HEK293 (cell line): Measurements from ENCODE around the gene PEPD.

Experiments
- CTCF ChIA-PET: fragments of 350-600 bp; formaldehyde crosslinking; extraction: SDS; loops from one replicate; lab custom pipeline; 2021; ENCODE audit warnings: antibody characterized with exemption; lab: Yijun Ruan, JAX
- POLR2A ChIA-PET: fragments of 300-600 bp; formaldehyde crosslinking; extraction: SDS; loops from one replicate; lab custom pipeline; 2020; ENCODE audit warnings: antibody characterized with exemption, inconsistent platforms; lab: Yijun Ruan, JAX
- H3K27ac ChIP-seq: fragments of 200-500 bp; sonication (Bioruptor generic); 2 replicates; pipeline ENCODE4 v1.5.1; 2014; ENCODE audit warnings: low read depth, low read length, control low read depth, inconsistent platforms; ENCODE audit errors: extremely low read depth
- H3K36me3 ChIP-seq, 2 experiments: fragments of 200-500 bp in 1 of 2; sonication (Bioruptor generic) in 1 of 2; 1 replicate in 1 of 2; 2 replicates in 1 of 2; pipeline ENCODE4 v1.5.1; 2014 to 2017; ENCODE audit warnings: inconsistent platforms in 2 of 2, low read length in 2 of 2; ENCODE audit not compliant: control insufficient read depth in 2 of 2, insufficient read depth in 1 of 2
- H3K4me1 ChIP-seq: fragments of 200-500 bp; sonication (Bioruptor generic); 2 replicates; pipeline ENCODE4 v1.5.1; 2014; ENCODE audit warnings: mild to moderate bottlenecking, low read length, inconsistent platforms; ENCODE audit not compliant: control insufficient read depth, insufficient read depth
- H3K4me3 ChIP-seq: 2 replicates; pipeline ENCODE4 v1.5.1; 2011; ENCODE audit warnings: low read depth, mild to moderate bottlenecking, control low read depth, low read length, moderate library complexity
- H3K9me3 ChIP-seq: fragments of 200-500 bp; sonication (Bioruptor generic); 2 replicates; pipeline ENCODE4 v1.5.1; 2014; ENCODE audit warnings: low read depth, low read length, inconsistent platforms; ENCODE audit not compliant: control insufficient read depth, insufficient read depth
- PBX3 ChIP-seq: sonication (generic); formaldehyde crosslinking; IDR thresholded peaks from 2 replicates; pipeline ENCODE4 v1.8.1; 2022; ENCODE audit warnings: mild to moderate bottlenecking, moderate library complexity, missing genetic modification reagents
- SETDB1 ChIP-seq: IDR thresholded peaks from one replicate; pipeline ENCODE4 v1.6.1; 2017; ENCODE audit warnings: mild to moderate bottlenecking, low read length, moderate library complexity, mixed read lengths; ENCODE audit not compliant: insufficient read length
- ZBTB10 ChIP-seq: fragments of 450-650 bp; formaldehyde crosslinking; IDR thresholded peaks from 2 replicates; pipeline ENCODE4 v1.5.1; 2016; ENCODE audit warnings: missing biosample characterization, missing genetic modification characterization
- ZBTB48 ChIP-seq: fragments of 450-650 bp; formaldehyde crosslinking; IDR thresholded peaks from 2 replicates; pipeline ENCODE4 v1.5.1; 2016; ENCODE audit warnings: missing biosample characterization, missing genetic modification characterization
- ZEB2 ChIP-seq: fragments of 450-650 bp; formaldehyde crosslinking; IDR thresholded peaks from 2 replicates; pipeline ENCODE4 v1.5.1; 2016; ENCODE audit warnings: missing biosample characterization, missing genetic modification characterization
- ZFHX2 ChIP-seq: fragments of 450-650 bp; formaldehyde crosslinking; conservative IDR thresholded peaks from 2 replicates; pipeline ENCODE4 v1.5.1; 2016; ENCODE audit warnings: missing biosample characterization, missing genetic modification characterization
- ZNF133 ChIP-seq: fragments of 450-650 bp; formaldehyde crosslinking; IDR thresholded peaks from 2 replicates; pipeline ENCODE4 v1.5.1; 2016; ENCODE audit warnings: missing biosample characterization, missing genetic modification characterization
- ZNF157 ChIP-seq: fragments of 450-650 bp; formaldehyde crosslinking; IDR thresholded peaks from 2 replicates; pipeline ENCODE4 v1.5.1; 2016; ENCODE audit warnings: missing biosample characterization, missing genetic modification characterization
- ZNF214 ChIP-seq: fragments of 450-650 bp; formaldehyde crosslinking; IDR thresholded peaks from 2 replicates; pipeline ENCODE4 v1.5.1; 2017; ENCODE audit warnings: missing biosample characterization, mild to moderate bottlenecking, missing genetic modification characterization, borderline replicate concordance
- ZNF426 ChIP-seq: fragments of 450-650 bp; formaldehyde crosslinking; IDR thresholded peaks from 2 replicates; pipeline ENCODE4 v1.5.1; 2017; ENCODE audit warnings: missing biosample characterization, missing genetic modification characterization, mild to moderate bottlenecking, inconsistent platforms, moderate library complexity
- ZNF433 ChIP-seq: fragments of 450-650 bp; formaldehyde crosslinking; IDR thresholded peaks from 2 replicates; pipeline ENCODE4 v1.5.1; 2016; ENCODE audit warnings: missing biosample characterization, missing genetic modification characterization, low read depth
- ZNF518A ChIP-seq: fragments of 450-650 bp; formaldehyde crosslinking; conservative IDR thresholded peaks from 2 replicates; pipeline ENCODE4 v1.5.1; 2016; ENCODE audit warnings: low read depth, missing biosample characterization, missing genetic modification characterization
- ZNF701 ChIP-seq: fragments of 450-650 bp; formaldehyde crosslinking; IDR thresholded peaks from 2 replicates; pipeline ENCODE4 v1.5.1; 2016; ENCODE audit warnings: missing biosample characterization, missing genetic modification characterization
- ZNF707 ChIP-seq: fragments of 450-650 bp; formaldehyde crosslinking; IDR thresholded peaks from 2 replicates; pipeline ENCODE4 v1.5.1; 2016; ENCODE audit warnings: missing biosample characterization, missing genetic modification characterization
- ZNF791 ChIP-seq: fragments of 450-650 bp; formaldehyde crosslinking; IDR thresholded peaks from 2 replicates; pipeline ENCODE4 v1.5.1; 2016; ENCODE audit warnings: missing biosample characterization, missing genetic modification characterization

The PEPD gene

GRCh38 chr19:33449799-33450198, 71.8 kb downstream of the PEPD start:
- ChIA-PET CTCF (interaction anchor here (1.3 to 4.8 kb wide), 2 partner anchors 18 to 33 kb away, joined by 8 to 21 read pairs; no protein-coding TSS in a partner anchor), POLR2A (no interaction called here)
- no peak for TF ChIP-seq ZNF426 (tag by site-specific recombination)
- no peak for TF ChIP-seq ZEB2 (tag by site-specific recombination)
- TF ChIP-seq SETDB1 = no peak
- no peak for TF ChIP-seq ZNF214 (tag by site-specific recombination)
- TF ChIP-seq ZNF701 = no peak

GRCh38 chr19:33448159-33448516, 73.5 kb downstream of the PEPD start:
- POLR2A ChIA-PET = no interaction called here
- Histone ChIP-seq H3K4me3 (no peak overlapping the region), H3K36me3 (peaks cover 0 to 4% of the 10 kb centered on the region in 2 experiments; a peak in 1 of 3 replicates), H3K4me1 (no peaks in the 10 kb centered on the region), H3K27ac (no peak overlapping the region), H3K9me3 (no peaks in the 10 kb centered on the region)
- CTCF ChIA-PET = interaction anchor here (0.7 to 4.8 kb wide), 6 partner anchors 10 to 1264 kb away, joined by 3 to 21 read pairs (median 4); no protein-coding TSS in a partner anchor
- TF ChIP-seq ZNF433 (tag by site-specific recombination) (0 out of 2 replicates have a peak, but pooled peaks have one; percentile 1), ZBTB48 (tag by site-specific recombination) (no peak)

More at GRCh38 chr19:33449799-33450198, 71.8 kb downstream of the PEPD start:
- H3K9me3 ChIP-seq = no peaks in the 10 kb centered on the region
- H3K36me3 ChIP-seq = no peaks in the 10 kb centered on the region
- H3K27ac ChIP-seq = no peak overlapping the region
- H3K4me1 ChIP-seq = no peaks in the 10 kb centered on the region
- H3K4me3 ChIP-seq = no peak overlapping the region

- Histone ChIP-seq H3K9me3 (no peaks in the 10 kb centered on the region), H3K4me3 (no peak overlapping the region), H3K27ac (no peak overlapping the region), H3K36me3 (peaks cover 0 to 4% of the 10 kb centered on the region in 2 experiments; a peak in 1 of 3 replicates), H3K4me1 (no peaks in the 10 kb centered on the region)
- POLR2A ChIA-PET = no interaction called here
- CTCF ChIA-PET = interaction anchor here (0.7 to 4.8 kb wide), 5 partner anchors 9 to 1265 kb away, joined by 3 to 21 read pairs (median 3); no protein-coding TSS in a partner anchor
- no peak for TF ChIP-seq ZNF707 (tag by site-specific recombination)
- peak; percentile 28 for TF ChIP-seq ZFHX2
- TF ChIP-seq ZBTB10 (tag by site-specific recombination) = no peak
- TF ChIP-seq ZNF157 (tag by site-specific recombination) = no peak
- TF ChIP-seq, all 188 proteins: peak for 1
These were observed 74.0 kb downstream of the PEPD start for GRCh38 chr19:33447336-33448158.

GRCh38 chr19:33446330-33447293, 75.0 kb downstream of the PEPD start:
- H3K4me3 ChIP-seq = no peak overlapping the region
- CTCF ChIA-PET = interaction anchor here (0.6 to 4.8 kb wide), 5 partner anchors 8 to 30 kb away, joined by 3 to 21 read pairs (median 3); no protein-coding TSS in a partner anchor
- H3K4me1 ChIP-seq = no peaks in the 10 kb centered on the region
- no peaks in the 10 kb centered on the region for H3K9me3 ChIP-seq
- no peak overlapping the region for H3K27ac ChIP-seq
- H3K36me3 ChIP-seq = peaks cover 0 to 4% of the 10 kb centered on the region in 2 experiments; a peak in 1 of 3 replicates
- POLR2A ChIA-PET = no interaction called here
- TF ChIP-seq PBX3 (CRISPR knock-in tag) = no peak
- no peak for TF ChIP-seq ZNF518A (tag by site-specific recombination)
- TF ChIP-seq ZNF791 (tag by site-specific recombination) = no peak
- no peak for TF ChIP-seq ZNF133
